ENCODE results near the gene SYNGR3. TPM values are rescaled to one million over a fixed set of nuclear protein-coding genes. Genes with fewer than 3 reads are reported as not detected.
"Not testable (repeated sequence)": the region's sequence is repeated elsewhere in the genome, so short reads cannot be mapped to it uniquely, and the experiment has no call there.

Gene SYNGR3
- total RNA-seq, 2 donors from 2014 or later = 0.49 to 1.5 TPM

DNA sequence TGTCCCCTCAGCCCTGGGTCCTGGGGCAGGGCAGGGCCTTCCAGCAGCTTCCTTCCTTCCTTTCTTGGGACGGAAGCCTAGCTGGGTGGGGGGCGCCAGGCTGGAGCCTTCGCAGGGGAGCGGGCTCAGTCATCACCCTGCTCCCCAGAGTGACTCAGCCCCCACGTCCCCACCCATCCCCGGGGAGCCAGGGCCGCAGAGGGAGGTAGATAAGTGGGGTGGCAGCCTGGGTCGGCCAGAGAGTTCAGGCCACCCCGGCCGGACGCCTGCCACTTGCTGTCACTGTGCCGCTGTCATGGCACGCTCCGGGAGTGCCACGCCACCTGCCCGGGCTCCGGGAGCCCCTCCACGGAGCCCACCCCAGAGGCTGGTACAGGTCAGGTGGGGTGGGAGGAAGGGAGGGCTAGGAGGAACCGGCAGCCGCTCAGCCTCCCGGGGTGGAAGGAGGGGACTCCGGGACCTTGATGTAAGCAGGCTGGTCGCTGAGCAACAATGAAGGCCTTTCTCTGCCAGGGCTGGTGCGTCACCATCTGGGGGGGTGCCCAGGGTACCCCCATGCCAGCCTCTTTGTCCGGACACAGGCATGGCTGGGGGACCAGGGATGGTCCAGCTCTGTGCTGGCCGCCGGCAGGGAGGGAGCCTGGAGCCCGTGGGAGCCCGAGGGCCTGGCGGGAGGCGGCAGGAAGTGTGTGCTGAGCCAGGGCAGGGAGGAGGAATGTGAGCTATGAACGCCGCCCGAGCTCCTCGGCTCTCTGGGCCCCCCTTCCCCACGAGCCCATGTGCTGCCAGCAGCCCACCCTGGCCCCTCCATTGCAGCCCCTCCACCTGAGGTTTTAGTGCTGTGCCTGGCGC is 43.5 kb downstream of the SYNGR3 start:
- peaks cover 27 to 61% of the 10 kb centered on the region in 2 donors for H3K4me1 ChIP-seq (ENCODE audit: control insufficient read depth in 1 of 2, low read depth in 2 of 2)
- no peak for TF ChIP-seq CTCF (IDR thresholded peaks at IDR 0.05)
- peaks cover 14% of the 10 kb centered on the region for H3K36me3 ChIP-seq
- H3K9me3 ChIP-seq = no peaks in the 10 kb centered on the region
- H3K27ac ChIP-seq = peak overlapping the region; percentile 89 to 94
- ATAC-seq (ENCODE audit: insufficient number of reproducible peaks, low FRiP score, low read depth) = peak; percentile 58
- DNase-seq (ENCODE audit: low spot score) = peak; percentile 36
- peak overlapping the region; percentile 65 for H3K4me3 ChIP-seq
- H3K27me3 ChIP-seq (replicated peaks; ENCODE audit: insufficient read depth) = no peaks in the 10 kb centered on the region

GRCh38 chr16:2033909-2034695 is 44.3 kb downstream of the SYNGR3 start:
- DNase-seq (ENCODE audit: low spot score) = not testable (repeated sequence)

DNA sequence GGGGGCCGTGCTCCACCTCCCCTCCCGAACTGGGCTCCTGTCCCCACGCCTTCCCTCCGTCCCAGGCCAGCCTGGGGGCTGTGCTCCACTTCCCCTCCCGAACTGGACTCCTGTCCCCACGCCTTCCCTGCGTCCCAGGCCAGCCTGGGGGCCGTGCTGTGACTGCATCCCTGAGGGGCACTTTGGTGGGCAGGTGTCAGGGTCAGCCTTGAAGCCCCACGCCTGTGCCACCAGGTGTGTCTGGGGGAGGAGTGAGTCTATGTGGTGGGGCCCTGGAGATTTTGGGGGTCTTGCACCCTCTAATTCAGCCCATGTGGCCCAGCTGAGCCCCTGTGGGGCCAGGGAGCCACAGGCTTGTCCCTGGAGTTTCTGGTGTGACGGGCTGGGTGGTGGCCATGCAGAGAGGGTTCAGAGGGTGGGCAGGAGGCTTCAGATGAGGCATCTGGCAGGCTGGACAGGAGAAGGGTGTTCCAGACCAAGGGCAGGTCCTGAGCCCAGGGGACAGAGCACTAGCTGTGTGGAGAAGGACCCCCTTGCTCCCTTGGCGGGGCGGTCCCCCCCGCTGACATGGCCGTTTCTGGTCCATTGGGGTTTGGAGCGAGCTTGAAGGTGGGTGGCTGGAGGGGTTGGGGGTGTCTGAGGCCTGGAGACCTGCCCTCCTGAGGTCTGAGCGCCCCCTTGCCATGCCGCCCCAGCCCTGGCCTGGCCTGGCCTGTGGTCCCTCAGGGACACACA is 45.1 kb downstream of the SYNGR3 start:
- no peaks in the 10 kb centered on the region for H3K9me3 ChIP-seq
- peaks cover 31 to 60% of the 10 kb centered on the region in 2 donors for H3K4me1 ChIP-seq (ENCODE audit: control insufficient read depth in 1 of 2, low read depth in 2 of 2)
- H3K36me3 ChIP-seq = peaks cover 18% of the 10 kb centered on the region
- no peak for ATAC-seq (ENCODE audit: insufficient number of reproducible peaks, low FRiP score, low read depth)
- peak overlapping the region; percentile 94 to 95 for H3K27ac ChIP-seq
- peak overlapping the region; percentile 42 for H3K4me3 ChIP-seq
- no peak for DNase-seq (ENCODE audit: low spot score)
- H3K27me3 ChIP-seq (replicated peaks; ENCODE audit: insufficient read depth) = no peaks in the 10 kb centered on the region
- TF ChIP-seq CTCF (IDR thresholded peaks at IDR 0.05) = no peak

More at GRCh38 chr16:2033909-2034695, 44.3 kb downstream of the SYNGR3 start:
- Histone ChIP-seq H3K4me3 (peak overlapping the region; percentile 65), H3K4me1 (ENCODE audit: control insufficient read depth in 1 of 2, low read depth in 2 of 2) (peaks cover 28 to 54% of the 10 kb centered on the region in 2 donors), H3K27ac (peak overlapping the region; percentile 94 to 95), H3K36me3 (peaks cover 18% of the 10 kb centered on the region)
- ATAC-seq (ENCODE audit: insufficient number of reproducible peaks, low FRiP score, low read depth); H3K9me3 ChIP-seq; H3K27me3 ChIP-seq (replicated peaks; ENCODE audit: insufficient read depth): not testable (repeated sequence)

- DNase-seq (ENCODE audit: low spot score) (peak; percentile 35), ATAC-seq (ENCODE audit: insufficient number of reproducible peaks, low FRiP score, low read depth) (peak; percentile 21)
- Histone ChIP-seq H3K27me3 (replicated peaks; ENCODE audit: insufficient read depth) (no peaks in the 10 kb centered on the region), H3K4me3 (peak overlapping the region; percentile 42), H3K4me1 (ENCODE audit: control insufficient read depth in 1 of 2, low read depth in 2 of 2) (peaks cover 31 to 61% of the 10 kb centered on the region in 2 donors), H3K27ac (peak overlapping the region; percentile 94 to 95), H3K9me3 (no peaks in the 10 kb centered on the region), H3K36me3 (peaks cover 16% of the 10 kb centered on the region)
- TF ChIP-seq CTCF (IDR thresholded peaks at IDR 0.05) = no peak
These were observed 45.8 kb downstream of the SYNGR3 start for GRCh38 chr16:2035431-2036199.
